GM15510 (cell line): Measurements from ENCODE around the gene EHMT1.

Source experiments
- POLR2A ChIP-seq: IDR thresholded peaks from 3 replicates; pipeline ENCODE4 v1.6.1; 2011; ENCODE audit warnings: borderline replicate concordance; ENCODE audit not compliant: insufficient read length; ENCODE audit errors: extremely low read depth

Gene EHMT1

GRCh38 chr9:137788561-137789294 lies 169.9 kb downstream of the EHMT1 start:
- no peak for TF ChIP-seq POLR2A

- TF ChIP-seq POLR2A, result no peak
Measured at GRCh38 chr9:137789295-137789895, 170.6 kb downstream of the EHMT1 start.

DNA sequence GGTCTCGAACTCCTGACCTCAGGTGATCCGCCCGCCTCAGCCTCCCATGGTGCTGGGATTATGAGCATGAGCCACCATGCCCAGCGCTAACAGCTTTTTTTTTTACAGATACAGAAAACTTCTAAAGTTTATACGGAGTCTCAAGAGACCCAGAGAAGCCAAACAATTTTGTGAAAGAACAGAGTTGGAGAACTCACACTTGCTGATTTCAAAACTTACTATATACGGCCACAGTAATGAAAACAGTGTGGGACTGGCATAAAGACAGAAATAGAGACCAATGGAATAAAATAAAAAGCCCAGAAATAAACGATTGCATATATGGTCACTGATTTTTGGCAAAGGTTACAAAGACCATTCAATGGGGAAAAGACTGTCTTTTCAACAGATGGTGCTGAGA lies 173.1 kb downstream of the EHMT1 start:
- TF ChIP-seq POLR2A, result no peak

DNA sequence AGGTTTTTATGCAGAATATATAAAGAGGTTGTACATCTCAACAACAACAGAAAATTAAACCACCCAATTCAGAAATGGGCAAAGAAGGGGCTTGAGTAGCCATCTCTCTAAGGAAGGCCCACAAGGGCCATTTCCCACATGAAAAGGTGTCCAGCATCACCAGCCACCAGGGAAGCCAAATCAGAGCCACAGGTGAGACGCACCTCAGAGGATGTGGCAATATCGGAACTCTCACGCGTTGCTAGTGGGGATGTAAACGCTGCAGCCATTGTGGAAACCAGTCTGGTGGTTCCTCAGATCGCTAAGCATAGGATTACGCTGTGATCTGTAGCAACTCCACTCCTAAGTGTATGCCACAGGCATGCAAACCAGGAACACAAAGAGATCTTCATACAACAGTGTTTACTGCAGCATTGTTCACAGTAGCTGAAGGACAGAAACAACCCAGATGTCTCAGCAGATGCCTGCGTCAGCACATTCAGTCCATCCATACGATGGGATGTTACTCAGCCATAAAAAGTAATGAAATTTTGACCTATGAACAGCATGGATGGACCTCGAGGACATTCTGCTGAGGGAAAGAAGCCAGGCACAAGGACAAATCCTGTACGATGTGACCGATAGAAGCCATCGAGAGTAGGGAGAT lies 174.5 kb downstream of the EHMT1 start:
- TF ChIP-seq POLR2A, result no peak

DNA sequence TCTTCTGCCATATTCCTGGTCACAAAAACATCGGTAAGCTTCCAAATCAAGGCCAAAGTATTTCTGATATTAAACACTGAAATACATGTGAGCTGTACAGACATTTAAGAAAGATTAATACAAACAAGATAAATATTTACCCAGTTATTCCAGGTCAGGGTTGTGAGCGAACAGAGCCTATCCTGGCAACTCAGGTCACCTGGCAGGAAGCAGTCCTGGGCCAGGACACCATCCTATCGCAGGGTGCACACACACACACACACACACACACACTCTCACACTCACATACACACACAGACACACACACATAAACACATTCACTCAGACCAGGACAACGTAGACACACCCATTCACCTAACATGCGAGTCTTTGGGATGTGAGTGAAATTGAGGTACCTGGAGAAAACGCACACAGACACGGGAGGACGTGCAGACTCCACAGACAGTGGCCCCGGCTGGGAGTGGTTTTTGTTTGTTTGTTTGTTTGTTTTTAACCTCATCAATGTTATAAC lies 176.4 kb downstream of the EHMT1 start:
- TF ChIP-seq POLR2A, result no peak

- no peak for TF ChIP-seq POLR2A
Measured at GRCh38 chr9:137797206-137798120, 178.7 kb downstream of the EHMT1 start.

GRCh38 chr9:137798142-137798541 lies 179.3 kb downstream of the EHMT1 start:
- no peak for TF ChIP-seq POLR2A

- TF ChIP-seq POLR2A, result no peak
Measured at GRCh38 chr9:137798901-137799629, 180.3 kb downstream of the EHMT1 start.

DNA sequence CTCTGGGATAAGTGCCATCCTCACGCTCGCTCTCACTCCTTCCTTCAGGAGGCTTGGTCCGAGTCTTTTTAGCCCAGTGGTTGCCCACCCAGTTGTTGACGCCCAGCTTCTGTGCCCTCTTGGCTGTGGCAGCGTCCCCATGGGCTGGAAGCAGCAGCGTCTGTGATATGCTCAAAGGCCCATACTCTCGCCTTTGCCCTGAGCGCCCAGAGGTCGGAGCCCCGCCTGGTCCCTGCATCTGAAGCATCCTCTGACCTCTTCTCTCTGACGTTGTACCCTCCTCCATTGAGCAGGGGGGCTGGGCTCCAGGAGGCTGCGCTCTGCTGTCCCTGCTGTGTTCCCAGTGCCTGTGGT lies 180.8 kb downstream of the EHMT1 start:
- no peak for TF ChIP-seq POLR2A

DNA sequence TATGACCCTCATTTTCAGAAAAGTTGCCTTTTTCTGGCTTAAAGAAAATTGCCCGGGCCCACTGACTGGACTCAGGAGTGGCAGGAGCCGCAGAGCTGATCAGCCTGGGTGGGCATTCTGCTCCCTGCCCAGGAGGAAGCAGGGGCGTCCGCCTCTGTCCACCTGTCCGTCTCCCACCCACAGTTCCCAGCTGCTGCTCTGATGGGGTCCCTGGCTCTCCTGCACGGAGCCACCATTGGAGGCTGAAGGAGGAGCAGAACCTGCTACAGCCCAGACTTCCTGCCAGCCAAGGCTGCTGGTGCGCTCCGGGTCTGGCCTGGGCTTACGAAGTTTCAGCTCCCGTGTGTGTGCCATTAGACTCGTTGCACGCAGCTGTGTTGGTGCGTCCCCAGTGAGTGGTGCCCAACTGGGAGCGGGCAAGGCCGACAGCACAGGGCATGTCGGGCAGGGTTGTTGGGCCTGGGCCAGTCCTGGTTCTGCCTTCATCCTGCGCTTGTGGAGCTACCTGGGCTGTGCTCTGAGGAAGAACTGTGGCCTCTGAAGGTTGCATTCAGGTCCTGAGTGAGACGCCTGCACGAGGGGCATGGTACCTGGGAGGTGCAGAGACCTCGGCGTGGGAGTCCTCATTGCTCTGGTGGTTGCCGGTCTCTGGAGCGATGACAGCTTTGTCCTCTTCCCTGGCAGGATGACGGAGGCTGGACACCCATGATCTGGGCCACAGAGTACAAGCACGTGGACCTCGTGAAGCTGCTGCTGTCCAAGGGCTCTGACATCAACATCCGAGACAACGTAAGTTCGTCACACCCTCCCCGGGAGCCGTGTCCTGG lies 181.6 kb downstream of the EHMT1 start:
- no peak for TF ChIP-seq POLR2A

- TF ChIP-seq POLR2A, result no peak
Measured at GRCh38 chr9:137801023-137801319, 182.2 kb downstream of the EHMT1 start.

GRCh38 chr9:137802021-137802420 lies 183.2 kb downstream of the EHMT1 start:
- TF ChIP-seq POLR2A, result no peak

DNA sequence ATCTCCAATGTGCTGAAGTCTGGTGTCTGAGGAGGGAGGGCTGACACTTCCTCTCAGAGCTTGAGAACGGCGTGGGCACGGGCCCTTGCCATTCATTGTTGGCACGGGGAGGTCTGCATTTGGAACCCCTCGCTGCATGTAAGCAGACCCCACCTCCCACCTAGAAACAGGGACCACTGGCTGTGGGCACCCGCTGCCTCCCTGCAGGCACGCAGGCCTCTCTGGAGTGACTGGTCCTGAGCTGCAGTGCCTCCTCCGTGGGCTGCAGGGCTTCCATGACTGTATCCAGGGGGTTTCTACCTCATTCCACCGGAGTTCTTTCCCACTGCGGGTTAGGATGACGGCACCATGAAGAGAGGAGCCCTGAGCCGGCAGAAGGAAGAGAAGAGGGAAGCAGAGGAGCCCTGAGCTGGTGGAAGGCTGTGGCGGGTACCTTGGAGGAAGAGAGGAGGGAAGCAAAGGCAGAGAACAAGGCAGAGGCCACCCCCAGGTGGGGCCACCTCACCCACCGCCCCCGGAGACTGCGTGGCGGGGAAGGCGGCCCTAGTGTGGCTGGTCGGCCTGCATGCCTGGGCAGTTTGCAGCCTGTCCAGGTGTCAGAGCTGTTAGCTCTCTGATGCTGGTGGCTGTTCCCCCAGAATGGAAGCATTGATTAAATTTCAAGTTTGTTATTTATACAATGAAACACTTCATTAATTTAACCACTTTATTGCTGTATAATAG lies 183.9 kb downstream of the EHMT1 start:
- no peak for TF ChIP-seq POLR2A

DNA sequence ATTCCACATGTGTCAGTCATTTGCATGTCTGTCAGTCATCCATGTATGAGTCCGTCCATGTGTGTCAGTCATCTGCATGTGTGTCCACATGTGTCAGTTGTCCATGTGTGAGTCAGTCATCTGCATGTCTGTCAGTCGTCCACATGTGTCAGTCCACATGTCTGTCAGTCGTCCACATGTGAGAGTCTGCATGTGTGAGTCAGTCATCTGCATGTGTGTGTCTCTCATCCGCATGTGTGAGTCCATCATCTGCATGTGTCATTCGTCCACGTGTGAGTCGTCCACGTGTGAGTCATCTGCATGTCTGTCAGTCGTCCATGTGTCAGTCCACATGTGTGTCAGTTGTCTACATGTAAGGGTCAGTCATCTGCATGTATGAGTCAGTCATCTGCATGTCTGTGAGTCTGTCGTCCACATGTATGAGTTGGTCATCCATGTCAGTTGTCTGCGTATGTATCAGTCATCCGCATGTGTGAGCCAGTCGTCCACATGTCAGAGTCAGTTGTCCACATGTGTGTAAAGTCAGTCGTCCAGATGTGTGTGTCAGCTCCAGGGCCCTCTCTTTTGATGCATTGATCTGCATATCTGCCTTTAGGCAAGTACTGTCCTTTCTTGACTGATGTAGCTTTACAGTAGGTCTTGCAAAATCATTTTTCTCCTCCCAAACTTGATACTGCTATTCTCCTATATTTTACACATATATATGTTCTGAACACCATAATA lies 186.3 kb downstream of the EHMT1 start:
- no peak for TF ChIP-seq POLR2A
